Stimulated activated CD4-positive, alpha-beta T cell treated with anti-CD3 and anti-CD28 coated beads, Interleukin-15, amount 100 ng/mL, for 24 hours (primary cell): ENCODE data around the gene TMEM14B.
"Not testable (repeated sequence)": the region's sequence is repeated elsewhere in the genome, so short reads cannot be mapped to it uniquely, and the experiment has no call there.

Experiments used
- DNase-seq: peaks from one replicate; pipeline ENCODE4 v3.0.0-alpha.2; 2020

TMEM14B gene

GRCh38 chr6:10749734-10750133 is 2.1 kb downstream of the TMEM14B start:
- DNase-seq, result no peak

- DNase-seq, result not testable (repeated sequence)
Observed at GRCh38 chr6:10750568-10750967, 3.0 kb downstream of the TMEM14B start.

- not testable (repeated sequence) for DNase-seq
Observed at GRCh38 chr6:10751757-10752156, 4.2 kb downstream of the TMEM14B start.

GRCh38 chr6:10756085-10756484 is 8.5 kb downstream of the TMEM14B start:
- DNase-seq, result no peak

GRCh38 chr6:10759312-10759839 is 11.8 kb downstream of the TMEM14B start:
- DNase-seq, result no peak

GRCh38 chr6:10759884-10760329 is 12.3 kb downstream of the TMEM14B start:
- peak; percentile 8 for DNase-seq

GRCh38 chr6:10763006-10763405 is 15.4 kb downstream of the TMEM14B start:
- no peak for DNase-seq

GRCh38 chr6:10769419-10769818 is 21.8 kb downstream of the TMEM14B start:
- DNase-seq, result no peak

- DNase-seq, result no peak
Observed at GRCh38 chr6:10771371-10771894, 23.8 kb downstream of the TMEM14B start.

GRCh38 chr6:10778230-10778629 is 30.6 kb downstream of the TMEM14B start:
- DNase-seq, result no peak

- no peak for DNase-seq
Observed at GRCh38 chr6:10779076-10779475, 31.5 kb downstream of the TMEM14B start.

GRCh38 chr6:10791673-10792072 is 44.1 kb downstream of the TMEM14B start:
- no peak for DNase-seq

GRCh38 chr6:10792101-10792500 is 44.5 kb downstream of the TMEM14B start:
- no peak for DNase-seq

- no peak for DNase-seq
Observed at GRCh38 chr6:10793035-10793434, 45.4 kb downstream of the TMEM14B start.

GRCh38 chr6:10793695-10794094 is 46.1 kb downstream of the TMEM14B start:
- no peak for DNase-seq

GRCh38 chr6:10794239-10794638 is 46.6 kb downstream of the TMEM14B start:
- DNase-seq, result no peak

- DNase-seq, result no peak
Observed at GRCh38 chr6:10800810-10801209, 53.2 kb downstream of the TMEM14B start.

- peak; percentile 64 for DNase-seq
Observed at GRCh38 chr6:10801224-10801848, 53.7 kb downstream of the TMEM14B start.
